ENCODE measurements around the gene IP6K3.
A peak's percentile ranks its signal among the peaks of the same experiment; 100 is the strongest.

The IP6K3 gene

DNA sequence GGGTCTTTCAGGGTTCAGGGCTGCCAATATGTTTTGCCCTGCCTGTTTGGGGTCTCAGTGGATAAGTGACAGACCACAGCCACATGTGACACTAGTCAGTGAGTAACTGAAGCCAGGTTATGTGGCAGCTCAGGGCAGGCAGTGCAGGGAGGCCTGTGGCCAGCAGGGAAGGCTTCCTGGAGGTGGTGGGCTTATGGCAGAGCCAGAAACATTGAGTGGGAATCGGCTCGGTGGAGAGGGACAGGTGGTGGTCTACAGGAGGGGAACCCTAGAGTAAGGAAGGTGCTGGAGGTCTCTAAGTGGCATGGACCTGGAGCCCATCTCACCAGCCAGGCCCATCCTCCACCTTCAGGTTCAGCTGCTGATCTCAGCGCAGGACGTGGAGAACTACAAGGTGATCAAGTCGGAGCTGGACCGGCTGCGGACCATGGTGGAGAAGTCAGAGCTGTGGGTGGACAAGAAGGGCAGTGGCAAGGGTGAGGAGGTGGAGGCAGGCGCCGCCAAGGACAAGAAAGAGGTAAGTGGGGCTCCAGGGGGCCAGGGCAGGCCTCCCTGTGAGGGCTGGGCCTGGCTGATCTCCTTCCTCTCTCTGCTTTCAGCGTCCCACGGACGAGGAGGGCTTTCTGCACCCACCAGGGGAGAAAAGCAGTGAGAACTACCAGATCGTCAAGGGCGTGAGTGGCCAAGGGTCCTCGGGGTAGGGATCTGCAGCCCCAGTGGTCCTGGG lies 70.1 kb downstream of the IP6K3 start:
- H3K4me3 ChIP-seq (ENCODE audit: low read depth, low read length) = no peak overlapping the region
- TF ChIP-seq MYC (IDR thresholded peaks at IDR 0.05; ENCODE audit: low read depth, low read length) (no peak), POLR2A (IDR thresholded peaks at IDR 0.05; ENCODE audit: extremely low read depth, insufficient read length) (no peak)
- TF ChIP-seq, protein P1, sequence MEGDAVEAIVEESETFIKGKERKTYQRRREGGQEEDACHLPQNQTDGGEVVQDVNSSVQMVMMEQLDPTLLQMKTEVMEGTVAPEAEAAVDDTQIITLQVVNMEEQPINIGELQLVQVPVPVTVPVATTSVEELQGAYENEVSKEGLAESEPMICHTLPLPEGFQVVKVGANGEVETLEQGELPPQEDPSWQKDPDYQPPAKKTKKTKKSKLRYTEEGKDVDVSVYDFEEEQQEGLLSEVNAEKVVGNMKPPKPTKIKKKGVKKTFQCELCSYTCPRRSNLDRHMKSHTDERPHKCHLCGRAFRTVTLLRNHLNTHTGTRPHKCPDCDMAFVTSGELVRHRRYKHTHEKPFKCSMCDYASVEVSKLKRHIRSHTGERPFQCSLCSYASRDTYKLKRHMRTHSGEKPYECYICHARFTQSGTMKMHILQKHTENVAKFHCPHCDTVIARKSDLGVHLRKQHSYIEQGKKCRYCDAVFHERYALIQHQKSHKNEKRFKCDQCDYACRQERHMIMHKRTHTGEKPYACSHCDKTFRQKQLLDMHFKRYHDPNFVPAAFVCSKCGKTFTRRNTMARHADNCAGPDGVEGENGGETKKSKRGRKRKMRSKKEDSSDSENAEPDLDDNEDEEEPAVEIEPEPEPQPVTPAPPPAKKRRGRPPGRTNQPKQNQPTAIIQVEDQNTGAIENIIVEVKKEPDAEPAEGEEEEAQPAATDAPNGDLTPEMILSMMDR (IDR thresholded peaks at IDR 0.05; ENCODE audit: low read depth, low read length) = no peak
- TF ChIP-seq, protein P2, sequence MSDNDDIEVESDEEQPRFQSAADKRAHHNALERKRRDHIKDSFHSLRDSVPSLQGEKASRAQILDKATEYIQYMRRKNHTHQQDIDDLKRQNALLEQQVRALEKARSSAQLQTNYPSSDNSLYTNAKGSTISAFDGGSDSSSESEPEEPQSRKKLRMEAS (IDR thresholded peaks at IDR 0.05; ENCODE audit: low read depth, low read length) = no peak
- DNase-seq (ENCODE audit: low read depth) = no peak

DNA sequence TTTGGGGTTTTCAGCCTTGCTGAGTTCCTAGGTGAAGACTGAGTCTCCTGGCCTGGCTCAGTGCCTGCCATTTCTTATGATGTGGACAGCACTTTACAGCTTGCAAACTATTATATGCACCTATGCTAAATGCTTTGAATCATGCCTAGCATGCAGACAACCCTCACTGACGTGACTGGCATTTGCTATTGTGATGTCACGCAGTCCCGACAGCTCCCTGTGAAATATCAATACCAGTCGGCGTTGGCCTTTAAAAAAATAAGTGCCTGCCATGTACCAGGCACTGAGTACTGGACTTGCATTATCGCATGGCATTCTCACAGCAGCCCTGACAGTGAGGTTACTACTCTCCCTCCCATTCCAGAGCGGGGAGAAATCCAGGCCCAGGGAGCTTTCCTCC lies 70.7 kb downstream of the IP6K3 start:
- no peak for DNase-seq (ENCODE audit: low read depth)
- TF ChIP-seq MYC (IDR thresholded peaks at IDR 0.05; ENCODE audit: low read depth, low read length) (no peak), POLR2A (IDR thresholded peaks at IDR 0.05; ENCODE audit: extremely low read depth, insufficient read length) (no peak)
- TF ChIP-seq, protein P2 (IDR thresholded peaks at IDR 0.05; ENCODE audit: low read depth, low read length) = no peak
- TF ChIP-seq, protein P1 (IDR thresholded peaks at IDR 0.05; ENCODE audit: low read depth, low read length) = no peak

GRCh38 chr6:33673851-33674250 lies 72.9 kb downstream of the IP6K3 start:
- no peak overlapping the region for H3K4me3 ChIP-seq (ENCODE audit: low read depth, low read length)
- no peak for DNase-seq (ENCODE audit: low read depth)
- TF ChIP-seq, protein P1 (IDR thresholded peaks at IDR 0.05; ENCODE audit: low read depth, low read length) = no peak
- TF ChIP-seq, protein P2 (IDR thresholded peaks at IDR 0.05; ENCODE audit: low read depth, low read length) = no peak

More for the DNA sequence above, 70.7 kb downstream of the IP6K3 start:
- H3K4me3 ChIP-seq (ENCODE audit: low read depth, low read length) = no peak overlapping the region

DNA sequence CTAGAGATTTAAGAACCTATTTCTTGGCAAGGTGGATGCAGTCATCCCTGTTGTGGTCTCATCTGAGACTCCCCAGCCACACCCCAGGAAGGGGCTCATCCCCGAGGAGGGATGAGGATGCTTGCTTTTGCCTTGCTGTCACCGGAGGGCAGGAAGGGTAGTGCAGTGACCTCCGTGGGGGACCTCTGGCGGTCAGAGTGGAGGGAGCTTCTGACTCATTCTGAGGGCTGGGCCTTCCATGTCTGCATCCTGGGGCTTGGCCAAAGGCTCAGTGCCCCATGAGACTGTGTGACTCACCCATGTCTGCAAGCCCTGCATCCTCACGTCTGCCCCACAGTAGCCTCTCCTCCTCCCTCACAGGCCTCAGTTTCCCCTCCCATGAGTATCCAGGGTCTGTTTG lies 73.9 kb downstream of the IP6K3 start:
- H3K4me3 ChIP-seq (ENCODE audit: low read depth, low read length) = no peak overlapping the region
- DNase-seq (ENCODE audit: low read depth) = peak; percentile 90
- TF ChIP-seq, protein P1 (IDR thresholded peaks at IDR 0.05; ENCODE audit: low read depth, low read length) = peak; percentile 55
- TF ChIP-seq, protein P2 (IDR thresholded peaks at IDR 0.05; ENCODE audit: low read depth, low read length) = no peak

DNA sequence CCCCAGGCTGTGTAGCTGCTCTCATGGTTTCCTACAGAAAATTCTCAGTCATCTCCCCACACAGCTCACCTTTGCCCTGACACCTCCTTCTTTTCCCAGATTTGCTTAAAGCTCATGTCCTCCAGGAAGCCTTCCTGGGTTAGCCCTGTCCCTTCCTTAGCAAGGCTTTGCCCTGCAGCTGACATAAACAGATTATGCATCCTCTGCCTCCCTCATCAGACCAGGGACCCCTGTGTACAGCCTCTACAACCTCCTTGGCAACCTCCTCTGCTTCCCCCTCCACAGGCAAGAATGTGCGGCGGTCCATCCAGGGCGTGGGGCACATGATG lies 75.0 kb downstream of the IP6K3 start:
- TF ChIP-seq POLR2A (IDR thresholded peaks at IDR 0.05; ENCODE audit: extremely low read depth, insufficient read length) = no peak
- TF ChIP-seq, protein P2 (IDR thresholded peaks at IDR 0.05; ENCODE audit: low read depth, low read length) = no peak
- no peak for TF ChIP-seq MYC (IDR thresholded peaks at IDR 0.05; ENCODE audit: low read depth, low read length)
- TF ChIP-seq, protein P1 (IDR thresholded peaks at IDR 0.05; ENCODE audit: low read depth, low read length) = no peak
- no peak overlapping the region for H3K4me3 ChIP-seq (ENCODE audit: low read depth, low read length)
- DNase-seq (ENCODE audit: low read depth) = no peak
